LNCaP clone FGC (cell line): ENCODE results near the gene TSPAN1.

Source experiments
- DNase-seq: peaks from one replicate; pipeline ENCODE4 v3.0.0-alpha.2; 2011; ENCODE audit warnings: low read depth
- H3K4me3 ChIP-seq: 2 replicates; pipeline ENCODE4 v1.5.1; 2011; ENCODE audit warnings: mild to moderate bottlenecking, low read depth, low read length, control low read depth
- CTCF ChIP-seq: IDR thresholded peaks from 2 replicates; pipeline ENCODE4 v1.5.1; 2012; ENCODE audit warnings: mild to moderate bottlenecking; ENCODE audit not compliant: control insufficient read depth, insufficient read depth; ENCODE audit errors: extremely low read depth

Gene TSPAN1

GRCh38 chr1:46184920-46185658 is 10.2 kb downstream of the TSPAN1 start:
- no peak for DNase-seq
- TF ChIP-seq CTCF: no peak
- no peak overlapping the region for H3K4me3 ChIP-seq

GRCh38 chr1:46186076-46186475 is 11.2 kb downstream of the TSPAN1 start:
- DNase-seq: no peak
- H3K4me3 ChIP-seq: no peak overlapping the region
- TF ChIP-seq CTCF: no peak

- no peak overlapping the region for H3K4me3 ChIP-seq
- DNase-seq: no peak
These were observed 12.4 kb downstream of the TSPAN1 start for GRCh38 chr1:46187106-46187869.

GRCh38 chr1:46188295-46189030 is 13.6 kb downstream of the TSPAN1 start:
- no peak for DNase-seq
- no peak overlapping the region for H3K4me3 ChIP-seq
- no peak for TF ChIP-seq CTCF

More at GRCh38 chr1:46187106-46187869, 12.4 kb downstream of the TSPAN1 start:
- TF ChIP-seq CTCF: no peak

- no peak for TF ChIP-seq CTCF
- H3K4me3 ChIP-seq: no peak overlapping the region
- no peak for DNase-seq
These were observed 15.7 kb downstream of the TSPAN1 start for GRCh38 chr1:46190539-46190938.

- H3K4me3 ChIP-seq: no peak overlapping the region
- TF ChIP-seq CTCF: no peak
- DNase-seq: no peak
These were observed 16.3 kb downstream of the TSPAN1 start for GRCh38 chr1:46191033-46191701.
